CD4-positive, alpha-beta T cell treated with Interferon alpha-2 for 1 hour (primary cell): ENCODE measurements around the gene SEMA4C.
"Not testable (repeated sequence)": the region's sequence is repeated elsewhere in the genome, so short reads cannot be mapped to it uniquely, and the experiment has no call there.

Experiments used
- DNase-seq, 2 donors: peaks; one replicate each; pipeline ENCODE4 v3.0.0-alpha.2; 2020 to 2022

Gene SEMA4C

DNA sequence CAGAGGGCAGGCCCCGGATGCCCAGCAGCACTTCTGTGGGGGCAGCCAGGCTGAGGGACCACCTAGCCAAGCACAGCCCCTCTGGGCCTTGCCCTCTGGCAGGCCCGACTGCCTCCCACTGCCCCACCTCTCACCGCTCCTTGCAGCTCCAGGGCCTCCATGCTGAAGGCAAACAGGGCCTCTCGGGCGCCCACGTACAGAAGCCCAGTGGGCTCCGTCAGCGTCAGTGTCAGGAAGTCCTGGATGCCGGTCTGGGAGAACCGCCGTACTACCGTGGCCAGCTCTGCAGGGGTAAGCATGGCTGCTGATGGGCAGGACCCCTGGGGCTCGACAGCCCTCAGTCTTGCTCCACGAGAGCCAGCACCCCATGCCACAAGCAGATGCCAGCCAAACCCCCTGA, 3.7 kb downstream of the SEMA4C start:
- DNase-seq = no peak

GRCh38 chr2:96865654-96866053, 4.2 kb downstream of the SEMA4C start:
- no peak for DNase-seq

- DNase-seq = no peak
Measured at GRCh38 chr2:96864343-96865091, 5.4 kb downstream of the SEMA4C start.

GRCh38 chr2:96863575-96864342, 6.1 kb downstream of the SEMA4C start:
- no peak for DNase-seq

- not testable (repeated sequence) for DNase-seq
Measured at GRCh38 chr2:96863056-96863455, 6.8 kb downstream of the SEMA4C start.

DNA sequence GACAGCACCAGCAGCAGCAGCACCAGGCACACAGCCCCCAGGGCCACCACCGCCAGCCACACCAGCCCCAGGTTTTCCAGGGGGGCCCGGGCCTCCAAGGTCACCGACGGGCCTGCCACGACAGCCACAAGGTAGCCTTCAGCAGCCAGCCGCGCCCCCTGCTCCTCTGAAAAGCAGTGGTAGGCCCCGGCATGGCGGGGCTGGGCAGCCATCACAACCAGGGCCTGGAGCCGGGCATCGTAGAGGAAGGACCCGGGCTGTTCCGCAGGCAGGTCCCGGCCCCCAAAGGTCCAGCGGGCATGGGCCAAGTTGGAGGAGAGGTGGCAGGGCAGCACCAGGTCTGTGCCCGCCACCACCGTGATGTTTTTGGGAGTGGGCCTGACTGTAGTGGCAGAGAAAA, 8.8 kb downstream of the SEMA4C start:
- DNase-seq = no peak

DNA sequence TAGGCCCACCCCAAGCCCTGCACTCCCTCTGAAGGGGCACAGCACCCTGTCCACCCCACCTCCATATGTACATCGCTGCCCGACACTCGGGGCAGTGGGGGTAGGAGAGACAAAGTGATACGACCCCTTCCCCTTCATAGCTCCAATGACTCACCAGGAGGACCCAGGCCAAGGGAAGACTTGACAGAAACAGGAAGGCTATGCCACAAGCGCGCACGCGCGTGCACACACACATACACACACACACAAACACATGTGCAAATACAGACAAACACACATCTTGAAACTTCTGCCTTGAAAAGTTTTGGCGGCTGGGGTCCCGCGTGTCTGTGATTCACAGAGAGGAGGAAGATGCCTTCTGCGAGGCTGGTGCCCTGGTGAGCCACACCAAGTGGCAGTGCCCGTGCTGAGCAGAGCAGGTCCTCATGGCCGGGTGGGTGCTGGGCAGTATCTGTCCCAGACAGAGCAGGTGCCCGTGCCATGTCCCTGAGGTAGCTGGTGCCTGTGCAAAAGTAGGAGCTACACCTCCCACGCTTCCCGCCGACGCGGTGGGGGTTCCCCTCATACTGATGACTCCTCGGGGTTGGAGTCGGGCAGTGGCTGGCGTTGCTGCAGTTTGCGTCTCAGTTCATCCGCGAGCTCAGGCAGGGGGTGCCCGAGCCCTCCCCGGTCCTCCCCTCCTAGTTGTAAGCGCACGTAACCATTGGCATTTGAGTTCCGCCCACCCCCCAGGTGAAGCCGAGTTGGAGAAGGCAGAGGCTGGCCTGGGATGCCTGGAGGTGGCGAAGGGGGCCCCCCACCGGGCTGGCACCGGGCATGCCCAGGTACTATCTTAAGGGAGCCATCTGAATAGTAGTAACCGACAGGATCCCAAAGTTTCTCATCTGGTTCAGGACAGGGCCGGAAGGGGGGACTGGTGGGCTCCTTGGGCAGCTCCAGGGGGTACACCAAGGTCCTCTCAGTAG, 9.5 kb downstream of the SEMA4C start:
- no peak for DNase-seq

DNA sequence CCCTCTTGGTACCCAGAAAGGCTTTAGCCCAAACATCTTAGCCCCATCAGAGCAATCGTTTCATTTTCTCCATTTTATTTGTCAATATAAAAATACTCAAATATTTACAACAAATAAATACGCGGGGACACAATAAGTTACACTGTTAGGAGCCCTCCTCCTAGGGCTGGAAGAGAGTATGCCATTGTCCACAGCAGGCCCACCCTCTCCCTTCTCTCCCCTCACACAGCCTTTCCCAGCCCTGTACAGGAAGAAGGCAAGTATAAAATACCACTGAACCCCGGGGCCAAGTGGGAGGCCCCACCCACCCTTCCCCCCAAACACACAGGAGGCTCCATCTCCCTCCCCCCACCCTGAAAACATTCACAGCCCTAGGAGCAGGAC, 10.2 kb downstream of the SEMA4C start:
- DNase-seq = no peak

GRCh38 chr2:96859099-96859649, 10.7 kb downstream of the SEMA4C start:
- no peak for DNase-seq

GRCh38 chr2:96857667-96858372, 12.1 kb downstream of the SEMA4C start, which contains the start of gene ANKRD39:
ANKRD39 (minus strand) TSS chr2:96858016; CDS start chr2:96857987, 29 bp downstream.
- peak; percentile 97 to 99 for DNase-seq

- peak; percentile 31 to 38 for DNase-seq
Measured at GRCh38 chr2:96856776-96857666, 12.9 kb downstream of the SEMA4C start.

DNA sequence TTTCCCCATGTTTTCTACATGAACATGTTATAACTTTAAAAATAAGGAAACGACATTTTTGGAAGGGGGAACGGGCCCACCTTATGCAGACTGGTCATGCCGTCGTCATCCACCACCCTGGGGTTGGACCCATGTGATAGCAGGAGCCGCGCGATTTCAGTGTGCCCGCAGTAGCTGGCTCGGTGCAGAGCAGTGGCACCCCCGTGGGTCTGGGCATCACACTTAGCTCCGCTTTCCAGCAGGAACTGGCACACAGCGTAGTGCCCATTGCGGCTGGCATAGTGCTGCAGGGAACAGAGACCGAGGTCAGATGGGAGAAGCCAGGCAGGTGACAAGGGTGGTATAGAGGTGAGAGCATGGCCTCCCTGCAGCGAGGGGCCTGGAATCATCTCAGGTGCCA, 16.6 kb downstream of the SEMA4C start:
- DNase-seq = no peak

DNA sequence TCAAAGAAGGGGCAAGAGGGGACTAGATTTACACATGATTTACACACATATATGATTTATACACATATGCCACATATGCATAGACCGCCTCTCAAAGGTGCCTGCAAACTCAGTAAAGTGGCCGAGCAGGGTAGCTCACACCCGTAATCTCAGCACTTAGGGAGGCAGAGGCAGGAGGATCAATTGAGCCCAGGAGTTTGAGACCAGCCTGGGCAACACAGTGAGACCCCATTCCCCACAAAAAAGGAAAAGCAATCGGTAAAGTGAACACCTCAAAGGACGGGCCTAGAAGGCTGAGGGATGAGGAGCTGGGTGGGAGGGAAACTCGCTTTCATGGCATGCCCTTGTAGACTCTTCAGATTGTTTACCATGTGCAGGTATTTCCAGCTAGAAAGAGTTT, 17.2 kb downstream of the SEMA4C start:
- DNase-seq = no peak

- DNase-seq = no peak
Measured at GRCh38 chr2:96848264-96848663, 21.6 kb downstream of the SEMA4C start.

- DNase-seq = no peak
Measured at GRCh38 chr2:96847586-96847985, 22.3 kb downstream of the SEMA4C start.

DNA sequence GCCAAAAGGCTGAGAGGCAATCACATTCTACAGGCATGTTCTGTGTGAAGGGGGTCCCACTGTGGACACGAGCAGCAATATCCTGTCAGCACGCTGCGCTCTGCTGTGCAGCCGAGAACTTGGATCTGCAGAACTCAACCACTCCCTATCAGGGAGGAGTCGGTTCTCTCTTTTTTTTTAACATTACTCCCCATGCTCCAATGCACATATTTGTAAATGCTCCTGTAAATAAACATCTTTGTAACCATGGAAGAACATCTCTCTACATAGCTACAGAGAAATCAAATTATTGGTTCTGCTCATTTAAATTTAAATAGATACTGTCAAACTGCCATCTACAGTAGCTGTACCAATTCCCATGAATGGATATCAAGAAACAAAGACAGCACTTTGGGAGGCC, 23.1 kb downstream of the SEMA4C start:
- no peak for DNase-seq

DNA sequence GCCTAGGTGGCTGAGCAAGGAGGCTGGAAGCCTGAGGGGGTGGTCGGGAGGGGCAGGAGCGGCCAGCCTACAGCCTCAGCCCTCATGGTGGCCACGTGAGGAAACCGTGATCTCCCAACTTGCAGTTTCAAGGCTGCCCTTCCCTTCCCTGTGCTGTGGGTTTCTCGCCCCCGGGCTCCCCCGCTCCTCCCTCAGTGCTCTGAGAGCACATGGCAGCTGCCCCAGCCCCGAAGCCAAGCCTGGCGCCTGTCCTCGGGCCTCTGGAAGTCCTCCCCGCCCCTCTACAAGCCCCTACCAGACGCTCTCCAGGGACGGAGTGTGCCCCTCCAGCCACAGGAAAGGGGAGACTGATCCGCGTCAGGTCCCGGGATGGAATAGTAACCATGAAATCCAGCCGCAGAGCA, 25.5 kb downstream of the SEMA4C start:
- DNase-seq = no peak

GRCh38 chr2:96843538-96844268, 26.2 kb downstream of the SEMA4C start, which contains the start of gene ANKRD23:
ANKRD23 (minus strand) TSS chr2:96844021; CDS start chr2:96843992, 29 bp downstream.
- no peak for DNase-seq

DNA sequence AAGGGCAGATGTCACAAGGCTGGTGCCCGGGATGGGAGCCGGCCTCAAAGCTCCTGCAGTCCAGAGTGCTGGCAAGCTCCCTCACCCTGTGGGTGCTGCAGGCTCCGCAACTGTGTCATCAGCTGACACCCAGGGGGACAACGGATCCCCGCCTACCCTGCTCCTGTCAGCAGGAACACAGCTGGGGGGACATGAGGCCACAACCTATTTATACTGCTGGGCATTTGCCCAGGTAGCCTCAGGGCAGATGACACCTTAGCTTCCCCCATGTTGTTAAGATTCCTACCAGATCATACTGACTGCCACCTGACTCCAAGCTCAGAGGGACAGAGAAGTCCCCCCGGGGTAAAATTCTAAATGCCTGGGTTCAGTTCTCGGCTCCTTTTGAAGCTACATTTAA, 27.3 kb downstream of the SEMA4C start:
- no peak for DNase-seq
